AG04450 (cell line): ENCODE results near the gene SLC12A5. TPM values are rescaled to one million over a fixed set of nuclear protein-coding genes. Genes with fewer than 3 reads are reported as not detected.

Experiments
- CTCF ChIA-PET: fragments of 300-600, 350-600 bp; formaldehyde crosslinking; extraction: SDS; loops from one replicate; lab custom pipeline; 2022; ENCODE audit warnings: antibody characterized with exemption, inconsistent platforms; lab: Charles Lee
- POLR2A ChIA-PET: fragments of 350-600 bp; formaldehyde crosslinking; extraction: SDS; loops from one replicate; lab custom pipeline; 2021; ENCODE audit warnings: antibody characterized with exemption, inconsistent platforms; lab: Yijun Ruan, JAX
- DNase-seq: peaks from one replicate; pipeline ENCODE4 v3.0.0-alpha.2; 2011; ENCODE audit warnings: low read depth, low spot score
- H3K27ac ChIP-seq: one replicate; pipeline ENCODE4 v1.5.1; 2012; ENCODE audit warnings: low read depth, low read length, control low read depth
- H3K27me3 ChIP-seq: one replicate; pipeline ENCODE4 v1.6.0; 2012; ENCODE audit warnings: low read length; ENCODE audit not compliant: control insufficient read depth, insufficient read depth
- H3K4me3 ChIP-seq: 2 replicates; pipeline ENCODE4 v1.5.1; 2011; ENCODE audit warnings: mild to moderate bottlenecking, low read depth, low read length, control low read depth
- H3K9me3 ChIP-seq: 2 replicates; pipeline ENCODE4 v1.5.1; 2012; ENCODE audit warnings: low read length; ENCODE audit not compliant: control insufficient read depth, insufficient read depth
- polyA plus RNA-seq: library from polyadenylated mRNA; depleted of rRNA; stranded (reverse); fragments of >200 nt; gene quantifications from 2 replicates; pipeline ENCODE4 v1.2.3, GENCODE V29; 2011
- TF ChIP-seq, protein P1 (sequence below): IDR thresholded peaks from 2 replicates; pipeline ENCODE4 v1.5.1; 2011; ENCODE audit warnings: low read depth, low read length, control low read depth, inconsistent platforms

SLC12A5 gene
- polyA plus RNA-seq, 1 experiment: 0.55 TPM

DNA sequence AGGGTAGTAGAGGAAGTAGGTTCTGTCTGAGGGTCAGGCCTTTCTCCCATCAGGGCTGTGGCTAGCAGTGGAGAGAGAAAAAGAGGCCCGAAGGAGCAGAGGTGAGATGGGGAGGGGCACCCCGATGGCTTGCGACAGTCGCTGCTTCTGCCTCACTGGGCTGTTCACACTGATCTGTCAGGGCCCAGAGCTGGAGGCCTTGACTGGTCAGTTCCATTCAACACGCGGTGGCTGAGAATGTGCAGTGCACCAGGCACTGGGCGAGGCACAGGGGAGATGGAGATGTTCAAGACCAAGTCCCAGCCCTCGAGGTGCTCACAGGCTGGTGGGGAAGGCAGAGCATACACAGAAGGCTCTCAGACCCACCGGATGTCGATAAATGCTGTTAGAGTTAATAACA is 21.4 kb downstream of the SLC12A5 start:
- H3K27ac ChIP-seq: no peak overlapping the region
- H3K27me3 ChIP-seq: peaks cover 13% of the 10 kb centered on the region
- TF ChIP-seq, protein P1, sequence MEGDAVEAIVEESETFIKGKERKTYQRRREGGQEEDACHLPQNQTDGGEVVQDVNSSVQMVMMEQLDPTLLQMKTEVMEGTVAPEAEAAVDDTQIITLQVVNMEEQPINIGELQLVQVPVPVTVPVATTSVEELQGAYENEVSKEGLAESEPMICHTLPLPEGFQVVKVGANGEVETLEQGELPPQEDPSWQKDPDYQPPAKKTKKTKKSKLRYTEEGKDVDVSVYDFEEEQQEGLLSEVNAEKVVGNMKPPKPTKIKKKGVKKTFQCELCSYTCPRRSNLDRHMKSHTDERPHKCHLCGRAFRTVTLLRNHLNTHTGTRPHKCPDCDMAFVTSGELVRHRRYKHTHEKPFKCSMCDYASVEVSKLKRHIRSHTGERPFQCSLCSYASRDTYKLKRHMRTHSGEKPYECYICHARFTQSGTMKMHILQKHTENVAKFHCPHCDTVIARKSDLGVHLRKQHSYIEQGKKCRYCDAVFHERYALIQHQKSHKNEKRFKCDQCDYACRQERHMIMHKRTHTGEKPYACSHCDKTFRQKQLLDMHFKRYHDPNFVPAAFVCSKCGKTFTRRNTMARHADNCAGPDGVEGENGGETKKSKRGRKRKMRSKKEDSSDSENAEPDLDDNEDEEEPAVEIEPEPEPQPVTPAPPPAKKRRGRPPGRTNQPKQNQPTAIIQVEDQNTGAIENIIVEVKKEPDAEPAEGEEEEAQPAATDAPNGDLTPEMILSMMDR: no peak
- ChIA-PET POLR2A (no interaction called here), CTCF (no interaction called here)
- DNase-seq: no peak
- no peak overlapping the region for H3K4me3 ChIP-seq
- no peaks in the 10 kb centered on the region for H3K9me3 ChIP-seq

DNA sequence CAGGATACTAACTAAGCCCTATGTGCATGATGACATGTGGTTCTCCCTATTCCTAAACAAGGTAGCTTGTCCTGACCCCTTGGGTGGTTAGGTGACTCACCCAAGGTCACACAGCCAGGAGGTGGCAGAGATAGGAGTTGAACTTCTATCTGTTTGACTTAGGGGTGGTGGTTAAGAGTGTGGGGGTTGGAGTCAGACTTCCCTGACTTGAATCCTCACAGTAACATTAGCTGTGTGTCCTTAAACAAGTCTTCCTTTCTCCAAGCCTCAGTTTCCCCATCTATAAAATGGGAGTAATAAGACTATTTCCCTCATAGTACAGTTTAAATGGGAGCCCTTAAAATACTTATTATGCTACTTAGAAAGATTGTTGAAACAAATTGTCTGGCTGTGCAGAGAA is 21.9 kb downstream of the SLC12A5 start:
- Histone ChIP-seq H3K27ac (no peak overlapping the region), H3K9me3 (no peaks in the 10 kb centered on the region), H3K27me3 (peaks cover 11% of the 10 kb centered on the region), H3K4me3 (no peak overlapping the region)
- TF ChIP-seq, protein P1: no peak
- DNase-seq: no peak
- ChIA-PET CTCF (no interaction called here), POLR2A (interaction anchor here (0.7 kb wide), 1 partner anchor 14 kb away, joined by 3 read pairs; no protein-coding TSS in a partner anchor)

DNA sequence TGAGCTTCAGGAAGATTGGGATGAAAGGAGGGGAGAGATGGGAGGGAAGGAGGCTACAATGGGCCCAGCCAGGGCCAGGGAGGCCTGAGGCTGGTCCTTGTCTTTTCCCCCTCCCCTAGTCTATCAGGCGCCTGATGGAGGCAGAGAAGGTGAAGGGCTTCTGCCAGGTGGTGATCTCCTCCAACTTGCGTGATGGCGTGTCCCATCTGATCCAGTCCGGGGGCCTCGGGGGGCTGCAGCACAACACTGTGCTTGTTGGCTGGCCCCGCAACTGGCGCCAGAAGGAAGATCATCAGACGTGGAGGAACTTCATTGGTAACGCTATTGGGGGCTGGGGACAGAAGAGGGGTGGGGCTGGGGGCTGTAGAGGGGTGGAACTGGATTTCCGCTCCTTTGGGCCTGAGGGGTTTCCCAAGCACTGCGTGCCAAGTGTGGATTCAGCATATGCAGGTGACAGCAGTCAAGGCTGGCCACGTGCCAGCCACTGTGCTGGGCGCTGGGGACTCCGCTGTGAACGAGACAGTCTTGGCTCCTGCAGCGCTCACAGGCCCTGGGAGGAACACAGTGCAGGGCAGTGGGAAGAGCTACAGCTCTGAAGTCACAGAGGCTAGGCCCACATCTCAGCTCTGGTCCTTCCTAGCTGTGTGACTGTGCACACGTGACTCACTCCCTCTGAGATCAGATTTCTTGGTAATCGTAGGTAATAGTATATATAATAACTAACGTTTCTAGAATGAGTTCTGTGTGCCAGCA is 22.7 kb downstream of the SLC12A5 start:
- POLR2A ChIA-PET: interaction anchor here (0.7 kb wide), 1 partner anchor 15 kb away, joined by 3 read pairs; no protein-coding TSS in a partner anchor

DNA sequence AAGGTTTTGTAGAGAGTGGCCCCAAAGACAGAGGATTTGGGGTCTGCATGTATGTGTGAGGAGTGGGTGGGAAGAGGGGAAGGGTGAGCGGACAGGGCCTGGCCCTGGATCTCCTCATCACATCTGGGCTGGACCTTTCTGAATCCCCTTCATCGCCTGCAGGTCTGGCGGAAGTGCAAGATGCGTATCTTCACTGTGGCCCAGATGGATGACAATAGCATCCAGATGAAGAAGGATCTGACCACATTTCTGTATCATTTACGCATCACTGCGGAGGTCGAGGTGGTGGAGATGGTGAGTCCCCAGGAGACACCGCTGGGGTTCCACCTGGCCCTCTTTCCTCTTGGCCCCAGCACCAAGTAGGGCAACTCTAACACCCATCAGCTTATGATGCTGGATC is 24.4 kb downstream of the SLC12A5 start:
- TF ChIP-seq, protein P1: no peak
- CTCF ChIA-PET: no interaction called here

More for the DNA sequence above, 22.7 kb downstream of the SLC12A5 start:
- CTCF ChIA-PET: no interaction called here
- H3K9me3 ChIP-seq: no peaks in the 10 kb centered on the region
- no peak for DNase-seq
- H3K27ac ChIP-seq: no peak overlapping the region
- TF ChIP-seq, protein P1: no peak
- H3K27me3 ChIP-seq: peaks cover 11% of the 10 kb centered on the region
- H3K4me3 ChIP-seq: no peak overlapping the region

DNA sequence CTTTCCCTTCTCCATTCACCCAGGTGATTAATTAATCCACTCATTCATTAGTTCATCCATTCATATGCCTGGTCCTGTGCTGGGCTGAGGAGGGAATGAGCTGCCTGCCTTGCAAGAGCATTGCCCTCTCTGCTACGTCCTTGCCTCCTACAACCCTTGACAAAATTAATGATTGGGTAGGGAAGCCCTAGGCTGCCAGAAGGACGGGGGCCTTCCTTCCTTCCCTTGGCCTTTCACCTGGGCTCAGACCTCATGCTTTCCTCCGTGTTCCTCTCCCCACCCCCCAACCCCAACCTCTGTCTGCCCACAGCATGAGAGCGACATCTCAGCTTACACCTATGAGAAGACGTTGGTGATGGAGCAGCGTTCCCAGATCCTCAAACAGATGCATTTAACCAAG is 25.6 kb downstream of the SLC12A5 start:
- no peaks in the 10 kb centered on the region; the same call in 1 of the 2 replicates for H3K9me3 ChIP-seq
- ChIA-PET POLR2A (no interaction called here), CTCF (interaction anchor here (0.9 kb wide), 1 partner anchor 68 kb away, joined by 4 read pairs; no protein-coding TSS in a partner anchor)
- H3K4me3 ChIP-seq: no peak overlapping the region
- TF ChIP-seq, protein P1: no peak
- DNase-seq: no peak
- peaks cover 16% of the 10 kb centered on the region for H3K27me3 ChIP-seq
- no peak overlapping the region for H3K27ac ChIP-seq

More for the DNA sequence above, 24.4 kb downstream of the SLC12A5 start:
- no peak for DNase-seq
- POLR2A ChIA-PET: no interaction called here
- H3K27ac ChIP-seq: no peak overlapping the region
- no peak overlapping the region for H3K4me3 ChIP-seq
- H3K9me3 ChIP-seq: no peaks in the 10 kb centered on the region; the same call in 1 of the 2 replicates
- H3K27me3 ChIP-seq: peaks cover 16% of the 10 kb centered on the region
